GM11168 (cell line): ENCODE measurements around the gene SPAG16.

Source experiments
- in situ Hi-C: fragments of 300-500 bp; cut with MboI; formaldehyde crosslinking; loops from one replicate; pipeline ENCODE4 v1.12.0; 2022; ENCODE audit warnings: low sequenced_read_pairs; ENCODE audit not compliant: unreplicated experiment

SPAG16 gene

DNA sequence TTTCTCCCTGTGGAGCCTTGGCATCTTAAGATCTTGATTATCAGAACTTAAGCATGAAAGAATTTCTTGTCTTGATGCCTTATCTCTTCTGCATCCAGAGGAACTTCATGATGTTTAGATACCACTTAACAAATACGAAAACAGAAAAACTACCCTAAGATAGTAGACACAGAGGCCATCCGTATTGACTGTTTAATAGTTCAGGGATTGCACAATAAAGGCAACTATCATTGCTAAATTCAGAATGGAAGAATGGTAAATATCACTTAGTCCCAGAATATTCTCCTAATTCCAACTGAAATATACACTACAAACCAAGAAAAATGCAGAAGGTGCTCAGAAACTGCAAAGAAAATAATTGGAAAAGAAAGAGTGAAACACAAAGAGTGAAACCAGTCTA is 912.0 kb downstream of the SPAG16 start:
- in situ Hi-C loops, result no loop called here

DNA sequence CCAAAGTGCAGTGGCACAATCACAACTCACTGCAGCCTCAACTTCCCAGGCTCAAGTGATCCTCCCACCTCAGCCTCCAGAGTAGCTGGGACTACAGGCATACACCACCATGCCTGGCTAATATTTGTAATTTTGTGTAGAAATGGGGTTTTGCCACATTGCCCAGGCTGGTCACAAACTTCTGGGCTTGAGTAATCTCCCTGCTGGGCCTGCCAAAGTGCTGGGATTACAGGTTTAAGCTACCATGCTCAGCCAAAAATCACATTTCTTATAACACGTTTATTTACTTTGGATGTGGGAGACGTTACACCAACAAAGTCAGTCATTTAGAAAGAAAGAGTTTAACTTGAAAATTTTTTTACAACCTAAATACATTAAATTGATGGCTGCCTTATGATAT is 917.6 kb downstream of the SPAG16 start:
- in situ Hi-C loops, result no loop called here

DNA sequence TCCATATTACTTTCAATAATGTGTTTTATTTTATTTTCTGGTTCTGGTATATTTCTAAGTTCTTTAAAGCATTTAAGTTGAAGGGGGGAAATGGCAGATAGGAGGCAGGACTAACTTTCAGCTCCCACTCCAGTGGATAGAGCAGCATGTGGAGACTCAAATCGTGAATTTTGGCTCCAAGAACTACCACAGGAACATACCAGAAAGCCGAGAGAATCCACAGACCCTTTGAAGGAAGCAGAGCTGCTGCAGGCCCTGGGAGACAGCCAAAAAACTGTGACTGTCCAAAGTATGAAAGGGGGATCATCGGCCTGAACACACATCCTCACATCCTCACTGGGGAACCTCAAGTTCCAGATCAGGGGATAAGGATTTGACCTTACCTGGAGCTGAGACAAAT is 919.0 kb downstream of the SPAG16 start:
- in situ Hi-C loops, result no loop called here

DNA sequence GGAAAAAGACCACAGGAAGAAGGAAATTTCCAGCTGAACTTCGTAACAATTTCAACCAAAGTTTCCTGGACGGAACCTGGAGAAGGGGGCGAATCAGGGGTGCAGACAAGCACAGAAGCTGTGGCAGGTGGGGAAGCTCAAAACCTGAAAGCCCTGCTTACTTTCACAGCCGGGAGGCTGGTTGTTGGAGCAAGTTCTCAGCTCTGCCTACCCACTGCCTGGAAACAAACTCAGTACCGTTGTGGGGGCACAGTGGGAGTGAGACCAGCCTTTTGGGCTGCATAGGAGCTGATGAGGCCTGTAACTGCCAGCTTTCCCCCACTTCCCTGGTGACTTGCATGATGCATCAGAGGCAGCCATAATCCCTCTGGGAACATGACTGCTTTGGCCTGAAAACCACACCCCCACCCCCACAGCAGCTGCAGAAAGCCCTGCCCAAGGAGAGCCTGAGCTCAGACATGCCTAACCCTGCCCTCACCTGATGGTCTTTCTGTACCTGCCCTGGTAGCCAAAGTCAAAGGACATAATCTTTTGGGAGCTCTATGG is 919.6 kb downstream of the SPAG16 start:
- in situ Hi-C loops, result no loop called here

DNA sequence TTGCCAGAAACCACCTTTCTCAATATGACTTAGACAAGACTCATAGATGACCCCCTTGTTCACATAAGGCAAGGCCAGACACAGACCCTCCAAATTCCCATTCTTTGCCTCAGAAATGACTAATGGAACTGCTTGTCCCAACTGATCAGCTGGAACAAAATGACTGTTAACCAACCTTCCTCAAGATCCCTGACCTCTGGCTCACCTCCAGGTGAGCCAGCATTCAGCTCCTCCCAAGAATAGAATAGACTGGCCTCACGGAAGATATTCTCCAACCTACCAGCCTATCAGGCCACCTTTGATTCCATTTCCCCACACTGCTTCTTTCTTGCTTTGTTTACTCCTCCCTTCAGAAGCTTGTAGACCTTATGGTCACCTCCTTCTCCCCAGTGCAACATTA is 930.8 kb downstream of the SPAG16 start:
- in situ Hi-C loops, result no loop called here

DNA sequence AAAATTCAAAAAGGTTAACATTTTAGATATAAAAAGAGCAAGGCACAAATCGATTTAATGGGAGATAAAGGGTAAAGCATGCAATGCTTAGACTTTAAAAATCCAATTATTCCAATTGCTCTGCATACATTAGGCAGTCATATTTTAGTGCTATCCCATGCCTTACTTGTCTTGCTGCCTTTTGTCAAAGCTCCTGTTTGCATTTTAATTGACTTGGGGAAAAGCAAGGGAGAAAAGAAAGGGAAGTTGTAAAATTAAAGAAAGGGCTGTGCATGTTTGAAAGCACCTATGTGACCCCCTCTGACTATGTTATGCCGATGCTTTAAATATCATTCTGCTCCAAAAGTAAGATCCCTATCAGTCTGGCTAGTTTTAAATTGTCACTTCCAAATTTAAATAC is 932.9 kb downstream of the SPAG16 start:
- in situ Hi-C loops, result no loop called here

DNA sequence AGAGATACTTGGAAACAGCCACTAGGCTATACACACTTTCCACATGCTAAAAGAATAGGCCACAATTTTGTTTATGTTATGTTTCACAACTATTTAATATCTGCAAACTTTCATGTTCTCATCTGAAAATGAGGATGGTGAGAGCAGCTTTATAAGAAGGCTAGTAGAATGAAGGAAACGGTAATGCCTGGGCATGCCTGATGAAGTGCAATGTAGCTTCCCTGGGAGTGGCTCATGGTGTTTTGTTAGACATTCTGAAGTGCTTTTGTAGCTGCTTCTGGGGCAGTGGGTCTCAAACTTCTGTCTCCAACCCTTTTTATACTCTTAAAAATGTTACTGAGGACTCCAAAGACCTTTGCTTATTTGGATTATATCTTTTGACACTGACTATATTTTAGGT is 933.3 kb downstream of the SPAG16 start:
- in situ Hi-C loops, result no loop called here

DNA sequence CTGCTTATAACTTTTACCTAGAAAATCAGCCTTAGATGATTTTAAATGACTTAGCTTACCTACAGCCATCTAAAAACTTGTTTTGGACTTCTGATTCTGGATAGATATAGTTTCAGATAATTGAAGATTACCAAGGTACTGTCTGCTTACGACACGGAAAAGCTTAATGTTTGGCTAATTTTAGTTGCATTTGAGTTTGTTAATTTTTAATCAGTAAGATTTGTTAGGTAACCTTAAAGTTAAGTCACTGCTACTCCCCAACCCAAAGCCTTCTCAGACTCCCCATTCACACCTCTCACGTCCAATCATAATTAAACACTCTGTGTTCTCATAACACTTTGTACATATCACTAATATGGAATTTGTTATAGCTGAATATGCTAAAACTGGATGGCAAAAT is 936.0 kb downstream of the SPAG16 start:
- in situ Hi-C loops, result no loop called here

DNA sequence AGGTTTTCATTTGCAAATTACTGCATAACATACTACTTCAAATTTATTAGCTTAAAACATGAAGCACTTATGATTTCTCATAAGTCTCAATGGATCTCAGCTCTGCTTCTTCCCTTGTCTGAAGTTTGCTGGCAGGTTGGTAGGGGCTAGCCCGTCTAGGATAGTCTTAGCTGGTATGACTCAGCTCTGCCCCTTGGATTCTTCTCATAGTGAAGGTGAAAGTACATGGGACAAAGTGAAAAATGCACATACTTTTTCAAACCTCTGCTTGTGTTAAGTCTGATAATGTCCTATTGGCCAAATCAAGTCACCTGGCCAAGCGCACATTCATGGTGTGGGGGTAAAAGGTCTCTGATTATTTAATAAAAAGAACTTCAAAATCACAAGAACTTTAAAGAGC is 941.8 kb downstream of the SPAG16 start:
- in situ Hi-C loops, result no loop called here

DNA sequence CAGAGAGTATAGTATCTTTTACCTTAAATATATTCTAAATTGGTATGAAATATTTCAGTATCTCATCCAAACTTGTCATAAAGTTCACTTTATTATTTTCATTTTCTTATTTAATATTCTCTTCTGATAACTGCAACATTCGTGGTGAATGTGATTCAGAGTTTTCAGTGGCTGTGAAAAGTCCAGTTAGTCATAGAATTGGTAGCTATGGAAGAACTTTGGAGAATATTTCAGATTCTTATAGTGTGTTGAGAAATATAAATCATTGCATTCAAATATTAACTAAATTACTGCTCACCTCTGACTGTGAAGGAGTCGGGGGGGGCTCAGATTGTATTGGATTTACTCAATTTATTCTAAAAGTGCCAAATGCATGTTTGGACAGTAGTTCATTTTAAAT is 948.0 kb downstream of the SPAG16 start:
- in situ Hi-C loops, result no loop called here

DNA sequence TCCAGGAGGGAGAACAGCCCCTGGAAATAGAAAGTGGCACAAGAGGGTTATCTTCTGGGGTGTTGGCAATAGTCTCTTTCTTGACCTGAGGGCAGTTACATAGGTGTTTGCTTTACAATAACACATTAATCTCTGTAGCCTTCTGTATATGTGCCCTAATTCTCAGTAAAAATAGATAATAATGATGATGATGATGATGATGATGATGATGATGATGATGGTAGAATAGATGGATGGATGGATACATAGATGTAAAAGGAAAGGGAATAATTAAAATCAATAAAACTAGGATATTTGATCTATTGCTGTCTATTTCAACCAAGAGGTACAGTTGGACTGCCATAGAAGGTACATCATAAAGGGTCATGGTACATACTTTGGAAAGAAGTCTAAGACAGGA is 948.9 kb downstream of the SPAG16 start:
- in situ Hi-C loops, result no loop called here

DNA sequence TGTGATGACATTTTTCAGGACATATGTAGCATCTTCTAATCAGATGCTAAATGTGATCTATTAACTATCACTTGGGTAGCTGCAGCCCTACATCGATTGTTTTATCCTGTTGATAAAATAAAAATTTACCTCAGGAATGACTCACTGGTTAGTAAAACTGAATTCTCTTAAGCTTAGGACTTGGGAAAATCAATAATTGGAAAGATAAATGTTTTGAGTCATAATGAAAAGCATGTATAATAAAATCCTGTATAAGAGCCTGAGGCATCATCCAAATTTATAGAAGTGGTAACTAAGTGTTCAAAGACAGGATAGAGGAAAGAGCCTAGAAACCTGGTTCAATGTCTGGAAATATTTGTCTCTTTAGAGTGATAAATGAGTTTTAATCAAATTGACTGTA is 958.5 kb downstream of the SPAG16 start:
- in situ Hi-C loops, result no loop called here

DNA sequence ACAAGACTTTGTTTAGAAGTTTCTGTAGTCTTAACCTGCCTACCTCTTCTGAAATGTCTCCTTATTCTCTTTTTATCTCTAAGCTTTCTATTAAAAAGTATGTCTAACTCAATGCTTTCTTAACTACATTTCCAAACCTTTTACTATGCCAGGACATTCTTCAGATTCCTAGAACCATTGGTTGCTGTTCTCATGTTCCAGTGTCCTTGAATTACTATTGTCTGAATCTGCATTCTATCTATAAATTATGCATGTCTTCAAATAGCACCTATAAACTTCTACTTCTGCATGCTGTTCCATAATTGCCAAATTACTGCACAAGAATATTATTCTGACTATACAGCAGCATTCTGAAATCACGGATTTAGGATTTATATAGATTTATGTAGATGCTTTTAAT is 960.6 kb downstream of the SPAG16 start:
- in situ Hi-C loops, result no loop called here

DNA sequence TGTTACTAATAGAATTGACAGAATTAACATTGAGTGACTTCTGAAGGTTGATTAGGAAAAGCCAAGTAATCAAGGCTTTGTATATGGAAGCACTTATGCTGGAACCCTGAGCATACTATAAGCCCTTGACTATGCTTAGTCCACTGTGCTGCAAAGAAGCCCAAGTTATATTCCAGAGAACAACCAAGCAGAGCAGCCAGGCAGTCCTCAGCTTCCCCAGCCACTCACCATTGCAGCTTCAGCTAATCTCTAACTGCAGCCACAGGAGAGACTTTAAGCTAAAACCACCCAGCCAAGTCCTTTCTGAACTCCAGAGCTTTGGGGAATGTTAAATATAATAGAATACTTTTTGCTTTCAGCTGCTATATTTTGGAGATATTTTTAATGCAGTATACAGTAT is 962.2 kb downstream of the SPAG16 start:
- in situ Hi-C loops, result no loop called here

DNA sequence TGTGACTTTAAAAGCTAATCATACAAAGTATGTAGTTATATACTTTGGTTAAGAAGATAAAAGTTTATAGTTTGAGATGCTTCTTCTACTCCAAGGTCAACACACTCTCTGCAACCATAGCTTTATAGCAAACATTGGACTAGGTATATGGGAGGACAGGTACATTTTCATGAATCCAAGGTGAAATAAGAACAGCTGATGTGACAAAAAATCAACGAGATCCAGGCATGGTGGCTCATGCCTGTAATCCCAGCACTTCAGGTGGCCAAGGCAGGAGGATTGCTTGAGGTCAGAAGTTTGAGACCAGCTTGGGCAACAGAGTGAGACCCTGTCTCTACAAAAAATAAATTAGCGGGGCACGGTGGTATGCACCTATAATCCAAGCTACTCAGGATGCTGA is 963.3 kb downstream of the SPAG16 start:
- in situ Hi-C loops, result no loop called here

DNA sequence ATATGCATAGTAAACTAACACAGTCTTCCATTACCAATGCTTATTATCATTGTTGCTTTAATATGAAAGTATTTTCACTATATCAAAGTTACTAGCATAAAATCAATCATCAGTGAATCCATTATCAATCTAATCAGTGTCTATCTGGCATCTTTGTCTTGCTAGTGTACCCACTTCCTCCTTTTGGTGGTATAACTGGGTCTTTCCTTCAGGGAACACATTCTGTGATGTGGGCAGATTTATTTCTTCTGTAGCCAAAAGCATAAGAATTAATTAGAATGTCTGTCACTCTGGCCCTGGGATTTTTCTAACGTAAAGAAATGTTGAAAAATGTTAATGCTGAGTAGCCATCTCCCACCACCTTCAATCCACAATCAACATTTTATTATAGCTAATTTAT is 970.8 kb downstream of the SPAG16 start:
- in situ Hi-C loops, result no loop called here

DNA sequence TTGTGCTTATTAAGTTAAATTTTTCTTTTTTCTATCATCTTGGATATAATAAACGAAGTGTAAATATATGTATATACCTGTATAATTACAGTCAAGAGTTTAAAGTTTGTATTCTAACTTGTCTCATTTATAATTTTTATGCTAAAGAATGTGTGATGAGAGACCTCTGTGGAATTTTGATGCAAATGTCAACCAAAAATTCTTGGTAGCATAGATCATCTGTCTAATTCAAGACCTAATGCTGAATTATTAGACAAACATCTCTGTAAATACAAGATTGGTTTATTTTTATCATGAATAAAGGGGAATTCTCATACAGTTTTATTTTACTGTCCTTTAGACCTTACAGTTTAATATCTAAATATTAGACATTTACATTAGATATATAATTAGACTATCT is 977.4 kb downstream of the SPAG16 start:
- in situ Hi-C loops, result no loop called here

DNA sequence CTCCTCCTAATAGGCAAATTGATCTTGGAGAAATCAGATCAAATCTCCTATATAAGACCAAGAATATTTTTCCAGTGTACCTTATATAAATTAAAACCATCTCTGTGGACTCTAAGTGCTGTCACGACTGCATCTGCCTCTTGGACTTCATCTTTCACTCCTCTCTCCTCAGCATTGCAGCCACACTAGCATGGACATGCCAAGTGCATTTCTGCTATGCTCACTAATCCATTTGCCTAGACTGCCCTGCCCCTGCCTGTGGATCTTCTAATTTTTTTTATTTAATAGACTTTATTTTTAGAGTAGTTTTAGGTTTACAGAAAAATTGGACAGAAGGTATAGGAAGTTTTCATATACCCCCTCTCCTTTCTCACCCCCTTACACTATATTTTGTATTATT is 979.9 kb downstream of the SPAG16 start:
- in situ Hi-C loops, result no loop called here

DNA sequence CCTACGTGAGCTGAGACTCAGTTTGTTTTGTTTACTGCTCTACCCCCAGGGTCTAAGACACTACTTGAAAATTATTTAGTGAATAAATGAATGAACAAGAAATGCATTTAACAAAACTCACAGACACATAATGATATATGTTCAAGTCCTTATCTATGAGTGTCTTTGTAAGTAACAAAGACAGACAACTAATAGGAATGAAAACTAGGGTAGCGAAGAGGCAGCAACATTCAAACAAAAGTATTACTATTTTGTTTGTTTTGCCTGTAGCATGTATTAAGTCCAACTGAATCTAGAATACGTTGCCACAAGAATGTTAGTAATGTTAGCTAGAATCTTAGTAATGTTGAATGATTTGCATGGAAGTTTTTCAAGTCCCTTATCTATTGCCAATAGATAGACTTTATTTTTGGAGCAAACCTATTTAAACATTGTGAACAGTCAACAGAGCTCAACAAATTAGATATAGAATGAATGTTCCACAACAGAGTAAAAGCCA is 981.8 kb downstream of the SPAG16 start:
- in situ Hi-C loops, result no loop called here

DNA sequence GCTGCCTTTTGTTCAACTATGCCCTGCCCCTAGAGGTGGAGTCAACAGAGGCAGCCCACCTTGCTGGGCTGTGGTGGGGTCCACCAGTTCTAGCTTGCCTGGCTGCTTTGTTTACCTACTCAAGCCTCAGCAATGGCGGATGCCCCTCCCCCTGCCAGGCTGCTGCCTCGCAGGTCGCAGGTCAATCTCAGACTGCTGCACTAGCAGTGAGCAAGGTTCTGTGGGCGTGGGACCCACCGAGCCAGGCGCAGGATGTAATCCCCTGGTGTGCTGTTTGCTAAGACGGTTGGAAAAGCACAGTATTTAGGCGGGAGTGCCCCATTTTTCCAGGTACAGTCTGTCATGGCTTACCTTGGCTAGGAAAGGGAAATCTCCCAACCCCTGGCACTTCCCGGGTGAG is 993.6 kb downstream of the SPAG16 start:
- in situ Hi-C loops, result no loop called here

DNA sequence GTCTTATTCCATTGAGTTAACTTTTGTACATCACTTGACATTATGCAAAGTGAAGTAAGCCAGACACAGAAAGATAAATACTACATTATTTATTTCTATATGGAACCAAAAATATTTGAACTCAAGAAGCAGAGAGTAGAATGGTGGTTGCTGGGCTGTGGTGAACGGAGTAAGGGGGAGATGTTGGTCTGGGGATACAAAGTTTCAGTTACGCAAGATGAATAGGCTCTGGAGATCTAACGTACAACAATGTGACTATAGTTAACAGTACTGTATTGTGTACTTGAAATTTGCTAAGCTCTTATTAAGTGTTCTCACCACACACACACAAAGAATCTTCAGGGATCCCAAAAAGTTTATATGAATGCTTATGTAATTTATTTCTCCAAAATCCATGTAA is 1001.7 kb downstream of the SPAG16 start:
- in situ Hi-C loops, result no loop called here

DNA sequence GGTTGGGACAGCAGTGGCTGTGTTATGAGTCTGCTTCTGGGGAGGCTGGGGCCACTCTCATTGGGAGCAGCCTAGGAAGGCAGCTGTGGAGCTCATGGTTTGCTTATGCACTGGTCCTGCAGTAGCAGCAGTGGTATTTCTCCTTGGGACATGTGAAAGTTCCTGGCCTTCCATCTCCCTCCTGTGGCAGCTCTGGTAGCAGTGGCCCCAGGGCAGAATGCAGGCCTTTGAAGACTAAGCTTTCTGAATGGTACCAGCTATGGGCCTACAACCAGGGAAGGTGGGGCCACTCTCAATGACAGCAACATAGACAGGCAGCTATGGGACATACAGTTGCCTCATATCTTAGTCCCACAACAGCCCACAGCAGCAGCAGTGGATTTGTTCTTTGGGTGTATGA is 1009.3 kb downstream of the SPAG16 start:
- in situ Hi-C loops, result no loop called here

DNA sequence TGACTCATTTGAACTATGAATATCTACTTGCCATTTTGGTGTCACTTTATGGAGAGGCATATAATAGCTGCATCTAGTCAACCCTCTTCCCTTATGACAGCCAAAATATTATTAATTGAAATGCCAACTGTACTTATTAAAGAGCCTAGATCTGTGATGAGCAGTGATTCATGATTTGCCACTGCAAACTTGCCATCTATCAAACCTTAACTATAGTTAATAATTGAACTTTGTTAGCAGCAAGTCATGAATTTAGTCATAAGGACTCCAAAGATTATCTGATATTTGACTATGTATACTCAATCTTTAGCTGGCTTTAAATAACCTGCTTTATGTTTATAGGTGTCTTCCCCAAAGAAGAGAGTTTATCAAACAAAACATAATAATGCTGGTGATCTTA is 1010.2 kb downstream of the SPAG16 start:
- in situ Hi-C loops, result no loop called here
